Esophagus squamous epithelium (tissue), 5 donors: ENCODE data around the gene CPSF2. TPM values are rescaled to one million over a fixed set of nuclear protein-coding genes. Genes with fewer than 3 reads are reported as not detected.
"Not testable (repeated sequence)": the region's sequence is repeated elsewhere in the genome, so short reads cannot be mapped to it uniquely, and the experiment has no call there.

Source experiments
- DNase-seq: peaks from one replicate; lab custom pipeline; 2025; lab: John Stamatoyannopoulos, UW
- H3K27ac ChIP-seq, 4 donors: fragments of 200-600 bp; sonication (generic); one replicate each; pipeline ENCODE4 v1.5.1; 2016 to 2019; ENCODE audit warnings: mild to moderate bottlenecking in 1 of 4
- H3K27me3 ChIP-seq, 4 donors: fragments of 200-600 bp; sonication (generic); 1 replicate in 3 of 4; 2 replicates in 1 of 4; pipeline versions ENCODE4 v1.5.1 to v1.6.0; 2017 to 2021; ENCODE audit warnings: antibody characterized with exemption in 1 of 4
- H3K36me3 ChIP-seq, 3 donors: fragments of 200-600 bp; sonication (generic); one replicate each; pipeline ENCODE4 v1.5.1; 2016 to 2019
- H3K4me1 ChIP-seq, 3 donors: fragments of 200-600 bp; sonication (generic); one replicate each; pipeline ENCODE4 v1.5.1; 2017 to 2019
- H3K4me3 ChIP-seq, 4 donors: fragments of 200-600 bp; sonication (generic); 1 replicate in 3 of 4; 2 replicates in 1 of 4; pipeline ENCODE4 v1.5.1; 2016 to 2019; ENCODE audit warnings: mild to moderate bottlenecking in 2 of 4, moderate library complexity in 1 of 4
- H3K9me3 ChIP-seq, 3 donors: fragments of 200-600 bp; sonication (generic); one replicate each; pipeline ENCODE4 v1.5.1; 2016 to 2019
- POLR2A ChIP-seq, 4 donors: fragments of 450-650 bp; IDR thresholded peaks; one replicate each; pipeline ENCODE4 v1.6.1; 2017; ENCODE audit warnings: antibody characterized with exemption in 4 of 4, mild to moderate bottlenecking in 4 of 4, moderate library complexity in 3 of 4
- WGBS, 2 donors: methylation state at CpG; one replicate each; pipeline ENCODE4 v1.1.5; 2018; 5-methylcytosine and 5-hydroxymethylcytosine counted together
- intact Hi-C: fragments of 100-400 bp; cut with DNase I; formaldehyde crosslinking; loops from one replicate; pipeline ENCODE4 v1.15.0; 2022
- total RNA-seq, 4 donors: library from RNA; depleted of rRNA; stranded (reverse); fragments of >200 nt; gene quantifications; one replicate each; pipeline ENCODE4 v1.1.0, GENCODE V29; 2016
- TF ChIP-seq, protein P1 (sequence below), 6 experiments: fragments of 450-650 bp in 4 of 6; fragments of 200-600 bp in 2 of 6; sonication (generic) in 2 of 6; IDR thresholded peaks; one replicate each; pipeline ENCODE4 v1.5.1; 2016 to 2019; ENCODE audit warnings: antibody characterized with exemption in 6 of 6, mild to moderate bottlenecking in 4 of 6, moderate library complexity in 4 of 6
- donor health status: DM: yes; HTN: yes; CAD: no.

CPSF2 gene
- total RNA-seq, 4 donors from 2014 or later, result 29.6 to 71.4 (median 46.7) TPM

DNA sequence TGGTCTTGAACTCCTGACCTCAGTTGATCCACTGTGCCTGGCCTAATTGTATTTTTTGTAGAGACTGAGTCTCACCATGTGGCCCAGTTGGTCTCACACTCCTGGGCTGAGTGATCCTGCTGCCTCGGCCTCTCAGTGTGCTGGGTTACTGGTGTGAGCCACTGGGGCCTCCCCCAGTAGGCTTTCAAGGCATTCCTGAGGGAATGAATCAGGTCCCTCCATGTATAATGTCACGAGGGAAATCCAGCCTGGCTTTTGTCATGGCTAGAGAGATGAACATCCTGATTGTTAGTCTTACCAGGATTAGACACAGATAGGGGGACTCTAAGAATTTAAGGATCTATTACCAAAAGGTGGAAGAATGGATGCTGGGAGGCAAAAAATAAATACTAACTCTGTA is 51.9 kb downstream of the CPSF2 start:
- intact Hi-C loops, result no loop called here
- Histone ChIP-seq H3K27ac (no peak overlapping the region), H3K9me3 (no peaks in the 10 kb centered on the region), H3K4me1 (no peaks in the 10 kb centered on the region), H3K36me3 (peaks cover 0 to 5% (median 0%) of the 10 kb centered on the region in 3 donors), H3K27me3 (no peaks in the 10 kb centered on the region), H3K4me3 (no peak overlapping the region)
- DNase-seq, result no peak
- TF ChIP-seq POLR2A (IDR thresholded peaks at IDR 0.05), result no peak
- TF ChIP-seq, protein P1, sequence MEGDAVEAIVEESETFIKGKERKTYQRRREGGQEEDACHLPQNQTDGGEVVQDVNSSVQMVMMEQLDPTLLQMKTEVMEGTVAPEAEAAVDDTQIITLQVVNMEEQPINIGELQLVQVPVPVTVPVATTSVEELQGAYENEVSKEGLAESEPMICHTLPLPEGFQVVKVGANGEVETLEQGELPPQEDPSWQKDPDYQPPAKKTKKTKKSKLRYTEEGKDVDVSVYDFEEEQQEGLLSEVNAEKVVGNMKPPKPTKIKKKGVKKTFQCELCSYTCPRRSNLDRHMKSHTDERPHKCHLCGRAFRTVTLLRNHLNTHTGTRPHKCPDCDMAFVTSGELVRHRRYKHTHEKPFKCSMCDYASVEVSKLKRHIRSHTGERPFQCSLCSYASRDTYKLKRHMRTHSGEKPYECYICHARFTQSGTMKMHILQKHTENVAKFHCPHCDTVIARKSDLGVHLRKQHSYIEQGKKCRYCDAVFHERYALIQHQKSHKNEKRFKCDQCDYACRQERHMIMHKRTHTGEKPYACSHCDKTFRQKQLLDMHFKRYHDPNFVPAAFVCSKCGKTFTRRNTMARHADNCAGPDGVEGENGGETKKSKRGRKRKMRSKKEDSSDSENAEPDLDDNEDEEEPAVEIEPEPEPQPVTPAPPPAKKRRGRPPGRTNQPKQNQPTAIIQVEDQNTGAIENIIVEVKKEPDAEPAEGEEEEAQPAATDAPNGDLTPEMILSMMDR (IDR thresholded peaks at IDR 0.05), result no peak
- WGBS, 2 donors, result 60 to 83% methylated on average over 1 to 2 of the region's 2 CpGs

GRCh38 chr14:92175811-92176210 is 54.0 kb downstream of the CPSF2 start:
- DNase-seq, result no peak
- WGBS, 2 donors, result 58 to 71% methylated on average over 2 of the region's 2 CpGs
- TF ChIP-seq POLR2A (IDR thresholded peaks at IDR 0.05), result no peak
- TF ChIP-seq, protein P1 (IDR thresholded peaks at IDR 0.05), result no peak
- Histone ChIP-seq H3K27ac (no peak overlapping the region), H3K27me3 (no peaks in the 10 kb centered on the region), H3K4me1 (no peaks in the 10 kb centered on the region), H3K36me3 (no peaks in the 10 kb centered on the region), H3K4me3 (no peak overlapping the region), H3K9me3 (no peaks in the 10 kb centered on the region)
- intact Hi-C loops, result no loop called here

DNA sequence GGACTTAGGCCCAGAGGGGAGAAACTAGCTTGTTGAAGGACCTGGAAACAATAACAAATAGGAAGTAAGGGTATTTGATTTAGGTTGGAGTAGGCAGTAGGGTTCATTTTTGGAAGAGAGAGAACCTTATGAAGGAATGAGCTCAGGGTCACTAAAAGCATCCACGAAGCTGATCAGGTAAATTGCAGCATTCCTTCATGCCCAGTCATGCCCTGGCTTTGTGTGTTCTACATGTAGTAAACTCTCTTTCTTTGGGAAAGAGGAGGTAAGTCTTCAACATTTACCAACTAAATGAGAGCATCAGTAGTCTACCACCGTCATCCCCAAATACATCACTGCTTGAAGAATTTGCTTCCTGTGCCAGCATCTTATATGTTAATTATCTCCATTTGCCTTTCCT is 54.7 kb downstream of the CPSF2 start:
- Histone ChIP-seq H3K36me3 (no peaks in the 10 kb centered on the region), H3K27me3 (no peaks in the 10 kb centered on the region), H3K4me3 (no peak overlapping the region), H3K27ac (no peak overlapping the region), H3K9me3 (no peaks in the 10 kb centered on the region), H3K4me1 (no peaks in the 10 kb centered on the region)
- intact Hi-C loops, result no loop called here
- DNase-seq, result no peak
- 37 to 54% methylated on average over 2 of the region's 2 CpGs for WGBS, 2 donors
- TF ChIP-seq POLR2A (IDR thresholded peaks at IDR 0.05), result no peak
- TF ChIP-seq, protein P1 (IDR thresholded peaks at IDR 0.05), result no peak

GRCh38 chr14:92179178-92179577 is 57.4 kb downstream of the CPSF2 start:
- H3K27ac ChIP-seq, H3K4me3 ChIP-seq, H3K36me3 ChIP-seq, H3K9me3 ChIP-seq, DNase-seq, H3K27me3 ChIP-seq, H3K4me1 ChIP-seq, intact Hi-C loops: not testable (repeated sequence)

DNA sequence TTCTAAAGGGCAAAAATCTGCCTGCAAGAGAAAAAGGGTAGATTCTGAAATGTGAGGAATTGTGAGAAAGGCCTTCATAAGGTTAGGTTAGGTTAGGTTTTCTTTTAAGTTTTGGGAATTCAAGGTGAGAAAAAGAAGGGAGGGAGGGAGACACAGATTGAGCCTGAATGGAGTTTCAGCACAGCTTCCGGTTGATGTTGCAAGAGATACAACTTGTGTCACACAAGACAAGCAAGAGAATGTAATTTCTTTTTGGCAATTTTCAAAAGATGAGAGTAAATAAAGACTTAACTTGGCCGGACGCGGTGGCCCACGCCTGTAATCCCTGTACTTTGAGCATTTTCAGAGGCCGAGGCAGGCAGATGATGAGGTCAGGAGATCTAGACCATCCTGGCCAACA is 63.8 kb downstream of the CPSF2 start:
- DNase-seq, result no peak
- Histone ChIP-seq H3K4me3 (no peak overlapping the region), H3K9me3 (no peaks in the 10 kb centered on the region), H3K4me1 (no peaks in the 10 kb centered on the region), H3K36me3 (no peaks in the 10 kb centered on the region), H3K27me3 (no peaks in the 10 kb centered on the region), H3K27ac (no peak overlapping the region)
- TF ChIP-seq POLR2A (IDR thresholded peaks at IDR 0.05), result no peak
- TF ChIP-seq, protein P1 (IDR thresholded peaks at IDR 0.05), result no peak
- 70 to 76% methylated on average over 6 of the region's 6 CpGs for WGBS, 2 donors
- intact Hi-C loops, result no loop called here

DNA sequence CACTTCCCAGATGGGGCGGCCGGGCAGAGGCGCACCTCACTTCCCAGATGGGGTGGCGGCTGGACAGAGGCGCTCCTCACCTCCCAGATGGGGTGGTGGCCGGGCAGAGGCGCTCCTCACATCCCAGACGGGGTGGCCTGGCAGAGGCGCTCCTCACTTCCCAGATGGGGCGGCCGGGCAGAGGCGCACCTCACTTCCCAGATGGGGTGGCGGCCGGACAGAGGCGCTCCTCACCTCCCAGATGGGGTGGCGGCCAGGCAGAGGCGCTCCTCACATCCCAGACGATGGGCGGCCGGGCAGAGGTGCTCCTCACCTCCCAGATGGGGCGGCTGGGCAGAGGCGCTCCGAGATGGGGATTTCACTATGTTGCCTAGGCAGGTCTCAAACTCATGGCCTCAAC is 65.8 kb downstream of the CPSF2 start:
- H3K4me1 ChIP-seq, H3K27ac ChIP-seq, DNase-seq, H3K9me3 ChIP-seq, H3K27me3 ChIP-seq, H3K4me3 ChIP-seq, H3K36me3 ChIP-seq, intact Hi-C loops: not testable (repeated sequence)
- WGBS, 2 donors, result no CpG with 5 or more reads among the region's 23 CpGs
